MM.1S (cell line): ENCODE measurements around the gene HSF2.

Experiments
- DNase-seq: peaks from one replicate; pipeline ENCODE4 v3.0.0-alpha.2; 2015
- H2AFZ ChIP-seq: fragments of 300-600 bp; sonication (generic); 2 replicates; pipeline ENCODE4 v1.6.0; 2016; ENCODE audit warnings: antibody characterized with exemption, low read length
- H3F3A ChIP-seq: fragments of 300-600 bp; sonication (generic); 2 replicates; pipeline ENCODE4 v1.6.1; 2016; ENCODE audit warnings: mild to moderate bottlenecking, antibody characterized with exemption, low read length, moderate library complexity, mixed read lengths; ENCODE audit not compliant: insufficient read depth
- H3K27ac ChIP-seq: fragments of 300-600 bp; sonication (generic); 2 replicates; pipeline ENCODE4 v1.5.1; 2016; ENCODE audit warnings: mild to moderate bottlenecking, low read length
- H3K27me3 ChIP-seq: fragments of 300-600 bp; sonication (generic); replicated peaks from 2 replicates; pipeline ENCODE4 v1.6.0; 2016; ENCODE audit warnings: low read length; ENCODE audit not compliant: insufficient read depth
- H3K36me3 ChIP-seq: fragments of 300-600 bp; sonication (generic); replicated peaks from 2 replicates; pipeline ENCODE4 v1.6.1; 2016; ENCODE audit warnings: mild to moderate bottlenecking, low read length, mixed read lengths; ENCODE audit not compliant: insufficient read depth
- H3K4me1 ChIP-seq: fragments of 300-600 bp; sonication (generic); 2 replicates; pipeline ENCODE4 v1.6.1; 2016; ENCODE audit warnings: low read length, mixed read lengths
- H3K4me2 ChIP-seq: fragments of 300-600 bp; sonication (generic); 2 replicates; pipeline ENCODE4 v1.6.0; 2016; ENCODE audit warnings: low read depth, low read length
- H3K4me3 ChIP-seq: fragments of 300-600 bp; sonication (generic); 2 replicates; pipeline ENCODE4 v1.5.1; 2016; ENCODE audit warnings: low read length, mixed read lengths
- H3K79me2 ChIP-seq: fragments of 300-600 bp; sonication (generic); 2 replicates; pipeline ENCODE4 v1.6.1; 2016; ENCODE audit warnings: mixed run types, low read length, mixed read lengths
- H3K9ac ChIP-seq: fragments of 300-600 bp; sonication (generic); 2 replicates; pipeline ENCODE4 v1.6.1; 2016; ENCODE audit warnings: low read length, mixed read lengths
- H3K9me2 ChIP-seq: fragments of 300-600 bp; sonication (generic); replicated peaks from 2 replicates; pipeline ENCODE4 v1.6.1; 2016; ENCODE audit warnings: mild to moderate bottlenecking, low read length, mixed read lengths; ENCODE audit not compliant: insufficient read depth
- H3K9me3 ChIP-seq: fragments of 300-600 bp; sonication (generic); replicated peaks from 2 replicates; pipeline ENCODE4 v1.6.1; 2016; ENCODE audit warnings: mild to moderate bottlenecking, low read length, mixed read lengths; ENCODE audit not compliant: insufficient read depth
- H4K20me1 ChIP-seq: fragments of 300-600 bp; sonication (generic); 2 replicates; pipeline ENCODE4 v1.6.1; 2016; ENCODE audit warnings: mild to moderate bottlenecking, low read length, moderate library complexity, mixed read lengths; ENCODE audit not compliant: insufficient read depth
- CTCF ChIP-seq: fragments of 300-600 bp; sonication (generic); IDR thresholded peaks from 2 replicates; pipeline ENCODE4 v1.5.1; 2016; ENCODE audit warnings: antibody characterized with exemption, low read length, mixed read lengths
- EZH2 ChIP-seq: fragments of 300-600 bp; sonication (generic); optimal IDR thresholded peaks from 2 replicates; pipeline ENCODE3; 2017; ENCODE audit warnings: low read depth, mild to moderate bottlenecking, antibody characterized with exemption, low read length, mixed read lengths
- EZH2phosphoT487 ChIP-seq: fragments of 300-600 bp; sonication (generic); IDR thresholded peaks from 2 replicates; pipeline ENCODE4 v1.6.1; 2018; ENCODE audit warnings: antibody characterized with exemption, low read length

HSF2 gene

DNA sequence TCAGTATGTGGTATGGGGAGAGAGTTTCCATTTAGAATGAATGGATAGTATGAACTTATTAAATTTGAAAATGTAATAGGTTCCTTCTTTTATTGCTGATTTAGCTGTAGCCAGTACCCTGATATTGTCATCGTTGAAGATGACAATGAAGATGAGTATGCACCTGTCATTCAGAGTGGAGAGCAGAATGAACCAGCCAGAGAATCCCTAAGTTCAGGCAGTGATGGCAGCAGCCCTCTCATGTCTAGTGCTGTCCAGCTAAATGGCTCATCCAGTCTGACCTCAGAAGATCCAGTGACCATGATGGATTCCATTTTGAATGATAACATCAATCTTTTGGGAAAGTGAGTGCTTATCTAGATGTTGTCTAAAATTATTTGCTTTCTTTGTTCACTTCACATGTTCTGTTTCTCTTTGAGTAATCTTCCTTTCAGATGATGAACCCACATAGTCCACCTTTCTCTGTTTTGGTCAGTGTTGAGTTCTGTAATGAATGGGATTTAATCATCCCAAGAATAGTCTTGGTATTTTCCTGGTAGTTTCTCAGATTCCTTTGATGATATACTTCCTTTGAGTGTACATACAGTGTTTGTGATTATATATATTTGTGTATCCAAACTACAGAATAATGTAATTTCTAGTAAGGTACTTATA lies 23.3 kb downstream of the HSF2 start:
- H3K4me2 ChIP-seq = no peak overlapping the region
- no peaks in the 10 kb centered on the region for H4K20me1 ChIP-seq
- H3K36me3 ChIP-seq = no peaks in the 10 kb centered on the region; the same call in 1 of the 2 replicates
- no peaks in the 10 kb centered on the region for H3K4me1 ChIP-seq
- H3K9me3 ChIP-seq = no peaks in the 10 kb centered on the region
- no peak overlapping the region for H3K4me3 ChIP-seq
- H3K27ac ChIP-seq = no peak overlapping the region
- TF ChIP-seq CTCF = no peak
- no peak for TF ChIP-seq EZH2phosphoT487
- no peak for TF ChIP-seq EZH2
- no peaks in the 10 kb centered on the region for H3F3A ChIP-seq
- no peak overlapping the region for H3K9ac ChIP-seq
- no peak overlapping the region for H2AFZ ChIP-seq
- no peaks in the 10 kb centered on the region for H3K27me3 ChIP-seq
- H3K9me2 ChIP-seq = no peaks in the 10 kb centered on the region
- H3K79me2 ChIP-seq = no peaks in the 10 kb centered on the region
- DNase-seq = no peak

- Histone ChIP-seq H3K79me2 (no peaks in the 10 kb centered on the region), H3K4me1 (no peaks in the 10 kb centered on the region), H3K4me2 (no peak overlapping the region), H3K27ac (no peak overlapping the region), H3K27me3 (no peaks in the 10 kb centered on the region), H3K9me3 (no peaks in the 10 kb centered on the region), H3K36me3 (no peaks in the 10 kb centered on the region; the same call in 1 of the 2 replicates), H2AFZ (no peak overlapping the region), H3K9me2 (no peaks in the 10 kb centered on the region), H4K20me1 (no peaks in the 10 kb centered on the region), H3K9ac (no peak overlapping the region), H3F3A (no peaks in the 10 kb centered on the region), H3K4me3 (no peak overlapping the region)
- TF ChIP-seq EZH2phosphoT487 = no peak
- no peak for TF ChIP-seq CTCF
- TF ChIP-seq EZH2 = no peak
- DNase-seq = no peak
Measured at GRCh38 chr6:122423734-122424133, 24.3 kb downstream of the HSF2 start.

- Histone ChIP-seq H2AFZ (no peak overlapping the region), H3K27me3 (no peaks in the 10 kb centered on the region), H3F3A (no peaks in the 10 kb centered on the region), H3K9me2 (no peaks in the 10 kb centered on the region), H3K4me1 (no peaks in the 10 kb centered on the region), H3K9me3 (no peaks in the 10 kb centered on the region), H3K36me3 (no peaks in the 10 kb centered on the region; the same call in 1 of the 2 replicates), H3K4me2 (no peak overlapping the region), H4K20me1 (no peaks in the 10 kb centered on the region), H3K9ac (no peak overlapping the region), H3K79me2 (no peaks in the 10 kb centered on the region), H3K4me3 (no peak overlapping the region), H3K27ac (no peak overlapping the region)
- no peak for DNase-seq
- TF ChIP-seq CTCF (no peak), EZH2 (no peak), EZH2phosphoT487 (no peak)
Measured at GRCh38 chr6:122426597-122426996, 27.1 kb downstream of the HSF2 start.
